Skeletal muscle cell (primary cell): ENCODE results near the gene CACTIN.

ENCODE experiments used
- DNase-seq: peaks from one replicate; pipeline ENCODE4 v3.0.0-alpha.2; 2010; ENCODE audit warnings: low read depth
- H3K4me3 ChIP-seq: 2 replicates; pipeline ENCODE4 v1.5.1; 2011; ENCODE audit warnings: low read depth, mild to moderate bottlenecking, control low read depth, low read length, moderate library complexity

Gene CACTIN

GRCh38 chr19:3664879-3665642 is 38.5 kb upstream of the CACTIN start:
- H3K4me3 ChIP-seq: no peak overlapping the region
- DNase-seq: no peak

DNA sequence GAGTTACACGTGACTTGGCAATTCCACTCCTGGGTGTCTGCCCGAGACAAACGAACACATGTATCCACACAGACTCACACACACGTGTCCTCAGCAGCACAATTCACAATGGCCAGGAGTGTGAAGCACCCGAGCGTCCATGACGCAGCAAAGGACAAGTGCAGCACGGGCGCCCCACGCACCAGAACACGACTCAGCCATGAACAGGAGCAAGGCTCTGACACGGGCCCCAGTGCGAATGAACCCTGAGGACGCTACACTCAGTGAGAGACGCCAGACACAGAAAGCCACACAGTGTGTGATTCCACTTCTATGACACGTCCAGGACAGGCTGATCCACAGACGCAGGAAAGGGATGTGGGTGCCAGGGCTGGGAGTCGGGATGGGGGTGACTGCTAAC is 37.2 kb upstream of the CACTIN start:
- no peak for DNase-seq
- H3K4me3 ChIP-seq: no peak overlapping the region

DNA sequence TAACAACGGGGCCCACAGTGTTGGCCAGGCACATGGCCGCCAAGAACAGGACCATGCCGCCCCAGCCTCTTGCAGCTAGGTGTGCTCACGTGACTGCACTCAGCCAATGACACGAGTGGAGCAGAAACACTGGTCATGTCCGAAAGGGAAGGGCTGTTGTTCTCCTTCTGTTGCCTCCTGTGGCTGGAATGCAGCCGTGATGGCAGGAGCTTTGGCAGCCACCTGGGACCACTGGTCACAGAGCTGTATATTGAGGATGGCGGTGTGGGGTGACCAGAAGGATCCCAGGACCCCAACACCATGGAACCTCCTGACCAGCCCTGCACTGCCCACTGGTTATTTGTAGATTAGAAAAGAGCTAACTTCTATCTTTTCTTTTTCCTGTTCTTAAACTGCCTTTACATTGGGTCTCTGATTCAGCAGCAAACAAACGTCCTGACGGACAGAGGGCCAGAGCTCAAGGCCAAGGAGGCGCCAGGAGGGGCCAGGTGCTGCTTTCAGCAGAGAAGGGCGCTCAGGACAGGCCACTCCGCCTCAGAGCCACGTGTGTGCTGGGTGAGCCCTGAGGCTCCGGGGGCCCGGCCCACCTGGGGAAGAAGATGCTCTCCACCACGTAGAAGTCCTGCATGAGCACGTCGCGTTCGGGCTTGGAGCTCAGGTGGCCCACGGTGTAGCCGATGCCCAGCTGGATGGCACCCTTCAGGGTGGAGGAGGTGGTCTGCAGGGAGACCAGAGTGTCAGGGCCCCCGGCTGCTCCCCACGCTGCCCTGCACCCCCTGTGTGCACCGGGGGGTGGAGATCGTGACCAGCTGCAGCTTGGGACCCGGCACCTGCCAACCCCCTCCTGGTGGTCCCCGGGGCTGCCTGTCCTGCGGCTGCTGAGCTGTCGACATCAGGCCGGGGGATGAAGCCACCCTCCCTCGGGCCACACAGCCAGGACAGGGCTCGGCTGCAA is 35.0 kb upstream of the CACTIN start:
- DNase-seq: no peak
- H3K4me3 ChIP-seq: no peak overlapping the region

DNA sequence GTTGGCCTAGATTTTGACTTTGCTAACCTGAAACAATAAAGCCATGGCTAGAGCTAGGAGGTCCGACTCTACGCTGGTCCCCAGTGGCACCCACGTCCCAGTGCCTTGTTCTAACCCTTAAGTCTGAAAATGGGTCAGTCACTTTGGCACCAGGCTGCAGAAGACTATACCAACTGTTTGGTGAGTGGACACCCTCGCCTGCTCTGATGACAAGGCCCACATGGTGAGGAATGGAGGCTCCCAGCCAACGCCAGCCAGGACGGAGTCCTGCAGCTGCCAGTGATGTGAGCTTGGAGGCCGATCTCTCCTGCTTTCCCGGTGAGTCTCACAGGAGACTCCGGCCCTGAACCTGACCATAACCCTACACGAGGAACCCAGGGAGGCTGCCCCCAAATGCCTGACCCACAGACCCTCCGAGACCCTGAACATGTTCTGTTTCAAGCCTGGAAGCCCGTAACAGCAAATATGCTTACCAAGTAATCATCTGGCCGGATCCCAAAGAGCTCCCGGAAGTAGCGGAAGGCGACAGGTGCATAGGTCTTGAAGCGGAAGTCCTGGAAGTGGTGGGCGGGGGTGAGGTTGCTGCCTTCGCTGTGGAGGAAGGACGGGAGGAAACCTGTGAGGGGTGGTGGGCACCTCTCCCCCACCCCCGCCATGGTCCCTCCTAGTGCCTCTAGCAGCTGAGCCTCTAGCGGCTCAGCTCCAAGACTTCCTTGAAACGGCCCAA is 34.1 kb upstream of the CACTIN start:
- no peak for DNase-seq
- H3K4me3 ChIP-seq: no peak overlapping the region

- no peak overlapping the region for H3K4me3 ChIP-seq
- no peak for DNase-seq
These were observed 33.1 kb upstream of the CACTIN start for GRCh38 chr19:3659746-3660112.

DNA sequence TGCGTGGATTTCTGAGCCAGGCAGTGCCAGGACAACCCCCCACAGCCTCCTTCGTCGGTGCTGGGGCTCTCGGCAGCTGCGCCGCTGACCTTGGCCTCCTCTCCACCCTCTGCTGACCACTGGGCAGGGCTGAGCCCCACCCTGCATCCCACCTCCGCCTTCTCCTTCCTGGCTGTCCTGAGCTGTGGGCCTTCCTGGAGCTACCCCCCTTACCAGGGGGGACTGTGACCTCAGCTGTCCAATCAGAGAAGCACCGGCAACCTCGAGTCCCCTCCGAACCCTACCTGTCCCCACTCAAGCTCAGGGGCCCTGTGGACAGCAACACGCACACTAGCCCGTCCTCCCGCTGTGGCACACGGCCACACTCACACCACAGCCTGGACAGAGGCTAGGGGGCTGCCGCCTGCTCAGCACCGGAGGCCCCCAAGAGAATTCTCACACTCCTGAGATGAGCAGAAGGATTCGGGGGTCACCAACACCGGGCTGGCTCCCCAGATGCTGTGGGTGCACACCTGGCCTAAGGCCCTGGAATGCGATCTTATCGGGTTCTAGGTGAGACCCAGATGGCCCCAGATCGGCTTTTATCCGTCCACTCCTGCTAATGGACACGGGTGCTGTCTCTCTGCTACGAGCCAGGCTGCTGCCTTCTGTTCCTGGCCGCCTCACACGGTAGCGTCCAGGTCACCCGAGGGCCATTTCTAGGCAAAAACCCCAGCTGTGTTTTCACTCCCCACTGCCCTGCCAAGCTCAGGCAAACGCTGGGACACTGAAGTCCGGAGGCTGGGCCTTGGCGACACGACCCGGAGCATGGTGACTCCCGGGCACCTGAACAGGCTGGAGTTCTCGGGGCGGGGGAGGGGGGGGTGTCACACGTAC is 32.5 kb upstream of the CACTIN start:
- H3K4me3 ChIP-seq: no peak overlapping the region
- no peak for DNase-seq

- H3K4me3 ChIP-seq: no peak overlapping the region
- DNase-seq: no peak
These were observed 31.6 kb upstream of the CACTIN start for GRCh38 chr19:3658004-3658869.

GRCh38 chr19:3657395-3657769 is 30.8 kb upstream of the CACTIN start:
- DNase-seq: no peak
- H3K4me3 ChIP-seq: no peak overlapping the region

DNA sequence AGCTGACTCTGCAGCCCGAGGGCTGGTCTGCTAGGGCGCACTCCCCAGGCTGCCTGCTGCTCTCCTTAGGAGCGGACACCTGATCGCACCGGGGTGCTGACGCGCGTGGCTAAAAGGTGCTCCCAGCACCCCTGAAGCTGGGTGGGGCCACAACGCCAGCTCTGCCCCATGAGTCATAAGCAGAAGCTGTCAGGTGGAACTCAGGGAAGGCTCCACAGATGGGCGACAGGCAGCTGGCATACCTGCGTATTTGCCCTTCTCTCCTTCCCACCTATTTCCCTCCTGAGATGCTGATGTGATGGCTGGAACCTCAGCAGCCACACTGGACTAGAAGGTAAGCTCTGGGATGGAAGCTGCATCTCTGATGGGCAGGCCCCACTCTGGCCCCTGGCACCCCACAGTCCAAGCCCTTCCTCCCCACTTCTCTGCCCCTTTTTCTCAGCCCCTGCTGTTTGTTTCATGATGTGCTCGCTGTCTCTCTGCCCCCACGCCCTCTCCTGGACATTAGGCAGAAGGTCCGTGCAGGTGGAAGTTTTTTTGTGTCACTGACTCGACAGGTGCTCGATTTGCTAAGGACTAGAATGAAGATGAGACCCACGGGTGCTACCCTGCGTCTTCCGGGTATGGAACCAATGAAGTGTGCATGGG is 30.3 kb upstream of the CACTIN start:
- H3K4me3 ChIP-seq: no peak overlapping the region
- DNase-seq: no peak

GRCh38 chr19:3656073-3656746 is 29.6 kb upstream of the CACTIN start:
- H3K4me3 ChIP-seq: no peak overlapping the region
- peak; percentile 19 for DNase-seq

DNA sequence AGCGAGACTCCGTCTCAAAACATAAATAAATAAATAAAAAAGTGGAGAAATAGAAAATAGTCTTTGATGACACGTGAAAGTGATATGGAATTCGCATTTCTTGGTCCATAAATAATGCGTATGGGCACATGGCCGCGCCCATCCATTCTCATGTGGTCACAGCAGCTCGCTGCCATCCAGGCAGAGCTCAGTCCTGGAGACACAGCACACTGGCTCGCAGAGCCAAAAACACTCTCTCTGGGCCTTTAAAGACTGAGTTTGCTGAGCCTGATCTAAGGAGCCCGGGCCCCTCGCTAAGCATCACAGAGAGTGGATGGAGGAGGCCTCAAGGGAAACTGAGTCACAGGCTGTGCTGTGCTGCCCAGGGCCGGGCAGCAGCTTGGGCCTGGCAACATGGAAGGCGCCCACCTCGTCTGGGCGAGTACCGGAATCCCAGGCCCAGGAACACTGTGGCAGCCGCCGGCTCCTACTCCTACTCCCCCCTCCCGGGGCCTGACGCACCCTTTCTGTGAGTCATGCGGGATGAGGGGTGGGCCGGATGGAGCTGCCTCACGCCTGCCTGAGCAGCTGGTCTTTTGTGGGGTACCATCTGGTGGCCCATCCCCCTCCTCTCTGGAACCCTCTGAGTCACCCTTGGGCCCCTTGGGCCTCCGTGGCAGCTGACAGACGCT is 28.9 kb upstream of the CACTIN start:
- H3K4me3 ChIP-seq: no peak overlapping the region
- DNase-seq: peak; percentile 86

- no peak overlapping the region for H3K4me3 ChIP-seq
- DNase-seq: no peak
These were observed 27.4 kb upstream of the CACTIN start for GRCh38 chr19:3653865-3654513.

DNA sequence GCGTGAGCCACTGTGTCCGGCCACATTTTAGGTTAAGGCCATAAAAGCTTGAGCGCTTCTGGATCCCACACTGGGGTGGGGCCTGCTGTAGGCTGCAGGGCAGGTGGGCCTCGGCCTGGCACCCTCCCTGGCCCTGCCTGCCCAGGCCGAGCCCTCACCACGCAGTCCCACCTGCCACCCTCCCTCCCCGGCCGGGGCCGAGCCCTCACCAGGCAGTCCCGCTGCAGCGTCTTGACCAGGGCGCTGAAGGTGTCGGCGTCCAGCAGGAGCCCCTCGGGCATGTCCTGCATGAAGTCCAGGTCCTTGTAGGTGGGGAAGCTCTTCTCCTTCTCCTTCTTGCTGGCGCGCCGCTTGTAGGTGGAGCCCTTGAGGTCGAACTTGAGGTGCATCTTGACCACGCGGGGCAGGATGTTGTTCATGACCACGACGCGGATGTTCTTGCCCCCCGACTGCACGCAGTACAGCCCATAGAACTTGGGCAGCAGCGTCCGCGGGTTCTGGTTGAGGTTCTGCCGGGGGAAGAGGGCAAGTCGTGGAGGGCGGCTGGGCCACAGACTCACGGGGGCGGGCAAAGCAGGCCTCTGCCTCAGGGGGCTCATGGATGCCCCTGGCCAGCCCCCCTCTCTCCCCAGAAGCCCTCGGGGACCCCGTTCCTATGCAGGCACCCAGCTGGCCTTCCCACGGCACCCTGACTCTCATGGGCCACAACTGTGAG is 26.6 kb upstream of the CACTIN start:
- no peak overlapping the region for H3K4me3 ChIP-seq
- DNase-seq: no peak

DNA sequence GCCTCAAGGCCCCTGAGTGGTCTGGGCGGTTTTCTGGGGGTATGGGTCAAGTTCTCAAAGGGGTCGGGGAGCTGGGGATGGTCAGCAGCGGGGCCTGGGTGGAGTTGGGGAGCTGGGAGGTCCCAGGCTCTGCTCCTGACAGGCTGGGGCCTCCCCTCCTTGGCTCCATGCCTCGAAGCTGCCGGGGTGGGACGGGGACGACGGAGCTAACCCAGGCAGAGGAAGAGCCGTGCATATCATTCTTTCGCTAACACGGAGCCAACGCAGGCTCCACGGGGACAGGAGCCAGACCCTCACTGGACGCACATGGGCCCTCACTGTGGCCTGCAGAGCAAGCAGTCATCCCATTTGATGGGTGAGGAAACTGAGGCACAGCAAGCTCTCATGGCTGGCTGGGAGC is 25.8 kb upstream of the CACTIN start:
- DNase-seq: no peak
- no peak overlapping the region for H3K4me3 ChIP-seq

- no peak overlapping the region for H3K4me3 ChIP-seq
- DNase-seq: no peak
These were observed 25.1 kb upstream of the CACTIN start for GRCh38 chr19:3651684-3652083.

- DNase-seq: no peak
- H3K4me3 ChIP-seq: no peak overlapping the region
These were observed 23.3 kb upstream of the CACTIN start for GRCh38 chr19:3649888-3650287.
